ENCODE results near the gene SERINC2. TPM values are rescaled to one million over a fixed set of nuclear protein-coding genes. Genes with fewer than 3 reads are reported as not detected.

Gene SERINC2
- total RNA-seq, 1 experiment from 2014 or later = 26.0 TPM

DNA sequence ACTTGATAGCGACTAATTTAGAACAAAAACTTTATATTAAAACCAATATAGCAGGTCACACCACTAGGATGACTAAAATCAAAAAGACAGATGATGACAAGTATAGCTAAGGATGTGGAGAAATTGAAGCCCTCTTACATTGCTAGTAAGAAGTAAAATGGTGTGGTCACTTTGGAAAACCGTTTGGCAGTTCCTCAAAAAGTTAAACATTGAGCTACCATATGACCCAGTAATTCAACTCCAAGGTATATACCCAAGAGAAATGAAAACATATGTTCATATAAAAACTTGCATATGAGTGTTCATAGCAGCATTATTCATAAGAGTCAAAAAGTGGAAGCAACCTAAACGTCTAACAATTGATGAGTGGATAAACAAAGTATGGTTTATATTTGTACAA, 13.0 kb upstream of the SERINC2 start:
- ChIA-PET CTCF (interaction anchor here (1.7 kb wide), 1 partner anchor 216 kb away, joined by 4 read pairs; no protein-coding TSS in a partner anchor), POLR2A (no interaction called here)
- Mint-ChIP-seq H3K27me3 (ENCODE audit: low read depth) (peaks cover 9% of the 10 kb centered on the region), H3K27ac (no peak overlapping the region), H3K36me3 (no peaks in the 10 kb centered on the region), H3K4me3 (no peak overlapping the region), H3K9me3 (peaks cover 7% of the 10 kb centered on the region), H3K4me1 (peaks cover 9% of the 10 kb centered on the region)
- no peak for DNase-seq (ENCODE audit: low spot score)
- no peak for TF ChIP-seq FOXP1 (CRISPR knock-in tag; IDR thresholded peaks at IDR 0.05; ENCODE audit: borderline replicate concordance)
- TF ChIP-seq ZNF317 (CRISPR knock-in tag; IDR thresholded peaks at IDR 0.05; ENCODE audit: borderline replicate concordance, low read depth) = no peak
- no peak for TF ChIP-seq ZNF138 (CRISPR knock-in tag; conservative IDR thresholded peaks at IDR 0.05)
- no peak for TF ChIP-seq IRF2 (CRISPR knock-in tag; IDR thresholded peaks at IDR 0.05; ENCODE audit: borderline replicate concordance, low read depth)
- no peak for ATAC-seq

- H3K4me3 Mint-ChIP-seq = no peak overlapping the region
- H3K27me3 Mint-ChIP-seq (ENCODE audit: low read depth) = peaks cover 5% of the 10 kb centered on the region
- no peak overlapping the region for H3K27ac Mint-ChIP-seq
- ChIA-PET POLR2A (no interaction called here), CTCF (interaction anchor here (2.8 kb wide), 2 partner anchors 21 to 149 kb away, joined by 7 to 9 read pairs; no protein-coding TSS in a partner anchor)
- H3K36me3 Mint-ChIP-seq = no peaks in the 10 kb centered on the region
- H3K4me1 Mint-ChIP-seq = peaks cover 9% of the 10 kb centered on the region
- DNase-seq (ENCODE audit: low spot score) (no peak), ATAC-seq (no peak)
- H3K9me3 Mint-ChIP-seq = peaks cover 7% of the 10 kb centered on the region
- TF ChIP-seq, protein P1, sequence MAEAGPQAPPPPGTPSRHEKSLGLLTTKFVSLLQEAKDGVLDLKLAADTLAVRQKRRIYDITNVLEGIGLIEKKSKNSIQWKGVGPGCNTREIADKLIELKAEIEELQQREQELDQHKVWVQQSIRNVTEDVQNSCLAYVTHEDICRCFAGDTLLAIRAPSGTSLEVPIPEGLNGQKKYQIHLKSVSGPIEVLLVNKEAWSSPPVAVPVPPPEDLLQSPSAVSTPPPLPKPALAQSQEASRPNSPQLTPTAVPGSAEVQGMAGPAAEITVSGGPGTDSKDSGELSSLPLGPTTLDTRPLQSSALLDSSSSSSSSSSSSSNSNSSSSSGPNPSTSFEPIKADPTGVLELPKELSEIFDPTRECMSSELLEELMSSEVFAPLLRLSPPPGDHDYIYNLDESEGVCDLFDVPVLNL (CRISPR knock-in tag; IDR thresholded peaks at IDR 0.05; ENCODE audit: borderline replicate concordance, low read depth) = no peak
- TF ChIP-seq, protein P2, sequence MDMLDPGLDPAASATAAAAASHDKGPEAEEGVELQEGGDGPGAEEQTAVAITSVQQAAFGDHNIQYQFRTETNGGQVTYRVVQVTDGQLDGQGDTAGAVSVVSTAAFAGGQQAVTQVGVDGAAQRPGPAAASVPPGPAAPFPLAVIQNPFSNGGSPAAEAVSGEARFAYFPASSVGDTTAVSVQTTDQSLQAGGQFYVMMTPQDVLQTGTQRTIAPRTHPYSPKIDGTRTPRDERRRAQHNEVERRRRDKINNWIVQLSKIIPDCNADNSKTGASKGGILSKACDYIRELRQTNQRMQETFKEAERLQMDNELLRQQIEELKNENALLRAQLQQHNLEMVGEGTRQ (CRISPR knock-in tag; IDR thresholded peaks at IDR 0.05) = no peak
- no peak for TF ChIP-seq ZNF423 (CRISPR knock-in tag; IDR thresholded peaks at IDR 0.05)
- no peak for TF ChIP-seq MYBL2 (CRISPR knock-in tag; IDR thresholded peaks at IDR 0.05)
- no peak for TF ChIP-seq ZNF281 (CRISPR knock-in tag; IDR thresholded peaks at IDR 0.05)
- no peak for TF ChIP-seq ZSCAN18 (CRISPR knock-in tag; IDR thresholded peaks at IDR 0.05)
- TF ChIP-seq HMGXB4 (CRISPR knock-in tag; IDR thresholded peaks at IDR 0.05) = no peak
- TF ChIP-seq HMGA2 (CRISPR knock-in tag; IDR thresholded peaks at IDR 0.05) = no peak
- TF ChIP-seq, protein P3, sequence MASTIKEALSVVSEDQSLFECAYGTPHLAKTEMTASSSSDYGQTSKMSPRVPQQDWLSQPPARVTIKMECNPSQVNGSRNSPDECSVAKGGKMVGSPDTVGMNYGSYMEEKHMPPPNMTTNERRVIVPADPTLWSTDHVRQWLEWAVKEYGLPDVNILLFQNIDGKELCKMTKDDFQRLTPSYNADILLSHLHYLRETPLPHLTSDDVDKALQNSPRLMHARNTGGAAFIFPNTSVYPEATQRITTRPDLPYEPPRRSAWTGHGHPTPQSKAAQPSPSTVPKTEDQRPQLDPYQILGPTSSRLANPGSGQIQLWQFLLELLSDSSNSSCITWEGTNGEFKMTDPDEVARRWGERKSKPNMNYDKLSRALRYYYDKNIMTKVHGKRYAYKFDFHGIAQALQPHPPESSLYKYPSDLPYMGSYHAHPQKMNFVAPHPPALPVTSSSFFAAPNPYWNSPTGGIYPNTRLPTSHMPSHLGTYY (CRISPR knock-in tag; IDR thresholded peaks at IDR 0.05) = no peak
- TF ChIP-seq FOXP1 (CRISPR knock-in tag; IDR thresholded peaks at IDR 0.05; ENCODE audit: borderline replicate concordance) = no peak
- no peak for TF ChIP-seq ZNF219 (CRISPR knock-in tag; IDR thresholded peaks at IDR 0.05; ENCODE audit: borderline replicate concordance)
- TF ChIP-seq FOXK1 (CRISPR knock-in tag; IDR thresholded peaks at IDR 0.05) = no peak
These were observed 12.6 kb upstream of the SERINC2 start for GRCh38 chr1:31400393-31400792.
